Parathyroid adenoma (tissue), 2 donors: ENCODE data around the gene CTU1.

Experiments used
- H2AFZ ChIP-seq: fragments of 300-600 bp; sonication (generic); one replicate; pipeline ENCODE4 v1.7.0; 2017; ENCODE audit warnings: antibody characterized with exemption, mild to moderate bottlenecking
- H3K27ac ChIP-seq: fragments of 300-600 bp; sonication (generic); one replicate; pipeline ENCODE4 v1.7.0; 2017
- H3K27me3 ChIP-seq: fragments of 300-600 bp; sonication (generic); one replicate; pipeline ENCODE4 v1.7.0; 2017; ENCODE audit warnings: low read length; ENCODE audit not compliant: control insufficient read depth, insufficient read depth
- H3K36me3 ChIP-seq: fragments of 300-600 bp; sonication (generic); one replicate; pipeline ENCODE4 v1.7.0; 2017; ENCODE audit warnings: low read length; ENCODE audit not compliant: control insufficient read depth, insufficient read depth
- H3K4me1 ChIP-seq: fragments of 300-600 bp; sonication (generic); one replicate; pipeline ENCODE4 v1.7.0; 2017; ENCODE audit warnings: control low read depth
- H3K4me2 ChIP-seq: fragments of 300-600 bp; sonication (generic); one replicate; pipeline ENCODE4 v1.7.0; 2017; ENCODE audit warnings: low read length
- H3K4me3 ChIP-seq: fragments of 300-600 bp; sonication (generic); one replicate; pipeline ENCODE4 v1.7.0; 2017; ENCODE audit warnings: low read depth, low read length
- H3K79me2 ChIP-seq: fragments of 300-600 bp; sonication (generic); one replicate; pipeline ENCODE4 v1.7.0; 2017; ENCODE audit warnings: control low read depth
- H3K9ac ChIP-seq: fragments of 300-600 bp; sonication (generic); one replicate; pipeline ENCODE4 v1.7.0; 2017; ENCODE audit warnings: mild to moderate bottlenecking
- H3K9me3 ChIP-seq: fragments of 300-600 bp; sonication (generic); one replicate; pipeline ENCODE4 v1.7.0; 2017; ENCODE audit warnings: low read length; ENCODE audit not compliant: control insufficient read depth
- CTCF ChIP-seq: fragments of 300-600 bp; sonication (generic); IDR thresholded peaks from one replicate; pipeline ENCODE4 v1.7.0; 2017; ENCODE audit warnings: antibody characterized with exemption, mild to moderate bottlenecking
- donor health status: primary hyperparathyroidism.

Gene CTU1

GRCh38 chr19:51066393-51067186 is 41.6 kb downstream of the CTU1 start:
- Histone ChIP-seq H3K4me3 (no peak overlapping the region), H2AFZ (no peak overlapping the region), H3K9me3 (no peaks in the 10 kb centered on the region), H3K9ac (no peak overlapping the region), H3K79me2 (no peaks in the 10 kb centered on the region), H3K27ac (no peak overlapping the region), H3K4me1 (no peaks in the 10 kb centered on the region), H3K4me2 (no peak overlapping the region), H3K36me3 (no peaks in the 10 kb centered on the region), H3K27me3 (no peaks in the 10 kb centered on the region)
- TF ChIP-seq CTCF = no peak

GRCh38 chr19:51065221-51065960 is 42.8 kb downstream of the CTU1 start:
- Histone ChIP-seq H3K79me2 (no peaks in the 10 kb centered on the region), H2AFZ (peak overlapping the region; percentile 87), H3K9me3 (no peaks in the 10 kb centered on the region), H3K4me3 (peak overlapping the region; percentile 37), H3K27me3 (no peaks in the 10 kb centered on the region), H3K4me2 (peak overlapping the region; percentile 68), H3K9ac (no peak overlapping the region), H3K36me3 (no peaks in the 10 kb centered on the region), H3K4me1 (no peaks in the 10 kb centered on the region), H3K27ac (no peak overlapping the region)
- no peak for TF ChIP-seq CTCF

- Histone ChIP-seq H3K36me3 (no peaks in the 10 kb centered on the region), H3K79me2 (no peaks in the 10 kb centered on the region), H3K4me1 (no peaks in the 10 kb centered on the region), H3K27ac (no peak within 1 kb of the TSS), H3K4me3 (peak within 1 kb of the TSS; percentile 37), H3K27me3 (no peaks in the 10 kb centered on the region), H3K9ac (no peak within 1 kb of the TSS), H3K4me2 (peak within 1 kb of the TSS; percentile 68), H3K9me3 (no peaks in the 10 kb centered on the region), H2AFZ (peak within 1 kb of the TSS; percentile 87)
- no peak for TF ChIP-seq CTCF
These were observed 43.5 kb downstream of the CTU1 start, which contains the start of gene KLK13 for GRCh38 chr19:51064534-51065220. TSS of gene KLK13 (minus strand) at chr19:51065092. CDS start at chr19:51065067, 25 bp downstream.

- no peak overlapping the region for H2AFZ ChIP-seq
- no peak overlapping the region for H3K4me2 ChIP-seq
- H3K27ac ChIP-seq = no peak overlapping the region
These were observed 44.5 kb downstream of the CTU1 start for GRCh38 chr19:51063664-51064063.

More at GRCh38 chr19:51063664-51064063, 44.5 kb downstream of the CTU1 start:
- no peak overlapping the region for H3K9ac ChIP-seq
- H3K27me3 ChIP-seq = no peaks in the 10 kb centered on the region
- no peaks in the 10 kb centered on the region for H3K4me1 ChIP-seq
- H3K79me2 ChIP-seq = no peaks in the 10 kb centered on the region
- H3K4me3 ChIP-seq = no peak overlapping the region
- TF ChIP-seq CTCF = no peak
- H3K36me3 ChIP-seq = no peaks in the 10 kb centered on the region
- no peaks in the 10 kb centered on the region for H3K9me3 ChIP-seq
